Suprapubic skin (tissue), 4 donors: Measurements from ENCODE around the gene SLC25A29.

Source experiments
- CTCF ChIP-seq, 2 donors: fragments of 200-600 bp in 1 of 2; fragments of 450-650 bp in 1 of 2; sonication (generic) in 1 of 2; IDR thresholded peaks; one replicate each; pipeline ENCODE4 v1.5.1; 2016 to 2019; ENCODE audit warnings: antibody characterized with exemption in 2 of 2, mild to moderate bottlenecking in 1 of 2, moderate library complexity in 1 of 2
- EP300 ChIP-seq: sonication (generic); formaldehyde crosslinking; IDR thresholded peaks from one replicate; pipeline ENCODE4 v1.6.1; 2017; ENCODE audit warnings: antibody characterized with exemption
- POLR2A ChIP-seq, 2 donors: fragments of 450-650 bp; IDR thresholded peaks; one replicate each; pipeline ENCODE4 v1.6.1; 2017; ENCODE audit warnings: antibody characterized with exemption in 2 of 2, mild to moderate bottlenecking in 2 of 2, moderate library complexity in 2 of 2
- POLR2AphosphoS5 ChIP-seq, 3 donors: sonication (generic); formaldehyde crosslinking; IDR thresholded peaks; one replicate each; pipeline ENCODE4 v1.6.1; 2017; ENCODE audit warnings: antibody characterized with exemption in 3 of 3

GRCh38 chr14:100307766-100308426 lies 1.7 kb upstream of the SLC25A29 start:
- TF ChIP-seq CTCF (IDR thresholded peaks at IDR 0.05) (no peak), POLR2A (IDR thresholded peaks at IDR 0.05) (no peak), POLR2AphosphoS5 (IDR thresholded peaks at IDR 0.05) (no peak), EP300 (no peak)
